Vagina (tissue), 2 donors: Measurements from ENCODE around the gene MFSD8.

ENCODE experiments used
- POLR2A ChIP-seq, 2 donors: fragments of 450-650 bp; IDR thresholded peaks; one replicate each; pipeline ENCODE4 v1.6.1; 2017; ENCODE audit warnings: antibody characterized with exemption in 2 of 2, mild to moderate bottlenecking in 2 of 2, moderate library complexity in 2 of 2
- POLR2AphosphoS5 ChIP-seq, 2 donors: sonication (generic); formaldehyde crosslinking; IDR thresholded peaks; one replicate each; pipeline ENCODE4 v1.9.0; 2017; ENCODE audit warnings: antibody characterized with exemption in 2 of 2, mild to moderate bottlenecking in 2 of 2, low read depth in 1 of 2; ENCODE audit not compliant: insufficient read depth in 1 of 2
- TF ChIP-seq, protein P1 (sequence below), 3 experiments: fragments of 450-650 bp in 2 of 3; fragments of 200-600 bp in 1 of 3; sonication (generic) in 1 of 3; IDR thresholded peaks; one replicate each; pipeline ENCODE4 v1.5.1; 2017 to 2019; ENCODE audit warnings: antibody characterized with exemption in 3 of 3, mild to moderate bottlenecking in 2 of 3, moderate library complexity in 2 of 3

DNA sequence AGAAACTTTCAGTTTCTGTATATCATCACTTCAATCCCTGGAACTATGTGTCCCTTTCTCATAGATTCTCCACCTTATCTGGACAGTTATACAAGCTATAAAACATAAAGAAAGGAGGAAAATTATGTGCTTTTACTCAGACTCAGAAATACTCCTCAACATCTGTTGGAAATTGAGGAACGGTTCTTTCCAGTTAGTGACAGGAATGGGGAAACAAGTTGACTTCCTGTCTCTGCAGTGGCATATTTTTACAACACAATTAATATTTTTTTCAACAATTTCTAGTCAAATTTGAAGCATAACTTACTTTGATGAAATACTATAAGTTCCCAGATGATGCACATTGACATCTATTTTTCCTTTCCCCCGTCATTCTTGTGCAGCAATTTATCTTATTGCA is 28.2 kb upstream of the MFSD8 start:
- TF ChIP-seq, protein P1, sequence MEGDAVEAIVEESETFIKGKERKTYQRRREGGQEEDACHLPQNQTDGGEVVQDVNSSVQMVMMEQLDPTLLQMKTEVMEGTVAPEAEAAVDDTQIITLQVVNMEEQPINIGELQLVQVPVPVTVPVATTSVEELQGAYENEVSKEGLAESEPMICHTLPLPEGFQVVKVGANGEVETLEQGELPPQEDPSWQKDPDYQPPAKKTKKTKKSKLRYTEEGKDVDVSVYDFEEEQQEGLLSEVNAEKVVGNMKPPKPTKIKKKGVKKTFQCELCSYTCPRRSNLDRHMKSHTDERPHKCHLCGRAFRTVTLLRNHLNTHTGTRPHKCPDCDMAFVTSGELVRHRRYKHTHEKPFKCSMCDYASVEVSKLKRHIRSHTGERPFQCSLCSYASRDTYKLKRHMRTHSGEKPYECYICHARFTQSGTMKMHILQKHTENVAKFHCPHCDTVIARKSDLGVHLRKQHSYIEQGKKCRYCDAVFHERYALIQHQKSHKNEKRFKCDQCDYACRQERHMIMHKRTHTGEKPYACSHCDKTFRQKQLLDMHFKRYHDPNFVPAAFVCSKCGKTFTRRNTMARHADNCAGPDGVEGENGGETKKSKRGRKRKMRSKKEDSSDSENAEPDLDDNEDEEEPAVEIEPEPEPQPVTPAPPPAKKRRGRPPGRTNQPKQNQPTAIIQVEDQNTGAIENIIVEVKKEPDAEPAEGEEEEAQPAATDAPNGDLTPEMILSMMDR (IDR thresholded peaks at IDR 0.05): no peak
- TF ChIP-seq POLR2A (IDR thresholded peaks at IDR 0.05) (no peak), POLR2AphosphoS5 (IDR thresholded peaks at IDR 0.05; ENCODE audit: insufficient read depth in 1 of 2, low read depth in 1 of 2) (no peak)
